ENCODE measurements around the gene HOXC6.

- TF ChIP-seq POLR2A (IDR thresholded peaks at IDR 0.05) = no peak
- TF ChIP-seq EP300 (IDR thresholded peaks at IDR 0.05) = no peak
- TF ChIP-seq CTCF (IDR thresholded peaks at IDR 0.05) = no peak
- no peak for TF ChIP-seq POLR2AphosphoS5 (IDR thresholded peaks at IDR 0.05)
These were observed 26.5 kb downstream of the HOXC6 start for GRCh38 chr12:54054742-54055194.

All from stomach (tissue), 4 donors.